HepG2 (cell line): ENCODE results near the gene ANKRD22. TPM values are rescaled to one million over a fixed set of nuclear protein-coding genes. Genes with fewer than 3 reads are reported as not detected.

Experiments used
- ATAC-seq: fragments of 200-7000 bp; cut with Tn5 transposase; 3 replicates; pipeline ENCODE4 v1.9.1; 2020; ENCODE audit warnings: mild to moderate bottlenecking, moderate library complexity
- BruUV-seq: library from RNA; stranded (reverse); fragments of 400-500 nt; replicated peaks from 2 replicates; lab custom pipeline; 2021; lab: Mats Ljungman, UMichigan
- CTCF ChIA-PET: fragments of 300-600 bp; formaldehyde crosslinking; extraction: SDS; loops from one replicate; lab custom pipeline; 2021; ENCODE audit warnings: low total read pairs, inconsistent platforms, low intra/inter-chr PET ratio; lab: Yijun Ruan, JAX
- POLR2A ChIA-PET: fragments of 350-600 bp; sonication (Branson Sonifier 250); formaldehyde crosslinking; loops from one replicate; lab custom pipeline; 2020; ENCODE audit warnings: antibody characterized with exemption, inconsistent platforms; lab: Yijun Ruan, JAX
- DNase-seq: peaks from one replicate; pipeline ENCODE4 v3.0.0-alpha.2; 2015; ENCODE audit warnings: low spot score
- FAIRE-seq: peaks from 3 replicates; lab custom pipeline; 2011; peaks lifted over from hg19 to GRCh38; lab: Jason Lieb, UNC
- H2AFZ ChIP-seq: one replicate; pipeline ENCODE4 v1.6.1; 2011; ENCODE audit warnings: low read length, inconsistent platforms
- H3K27ac ChIP-seq: fragments of 300-600 bp; 3 replicates; pipeline ENCODE4 v1.8.0; 2011; ENCODE audit warnings: mixed run types, mild to moderate bottlenecking, mixed read lengths, low read length, inconsistent platforms; ENCODE audit not compliant: insufficient read depth; ENCODE audit errors: extremely low read length
- H3K27me3 ChIP-seq, 2 experiments: fragments of 200-600 bp in 1 of 2; 2 replicates in 1 of 2; 3 replicates in 1 of 2; pipeline versions ENCODE4 v1.6.0 to v1.8.0; 2011; ENCODE audit warnings: low read length in 2 of 2, mild to moderate bottlenecking in 2 of 2, moderate library complexity in 2 of 2, inconsistent platforms in 1 of 2; ENCODE audit not compliant: insufficient read depth in 2 of 2, control insufficient read depth in 1 of 2
- H3K36me3 ChIP-seq, 2 experiments: fragments of 200-600 bp in 1 of 2; replicated peaks in 1 of 2; 2 replicates in 1 of 2; 3 replicates in 1 of 2; pipeline versions ENCODE4 v1.5.1 to v1.8.0; 2011; ENCODE audit warnings: low read length in 2 of 2, inconsistent platforms in 1 of 2; ENCODE audit not compliant: insufficient read depth in 2 of 2, control insufficient read depth in 1 of 2
- H3K4me1 ChIP-seq: 2 replicates; pipeline ENCODE4 v1.5.1; 2012; ENCODE audit warnings: low read length, inconsistent platforms; ENCODE audit not compliant: insufficient read depth
- H3K4me2 ChIP-seq: 2 replicates; pipeline ENCODE4 v1.6.0; 2011; ENCODE audit warnings: low read depth, low read length, inconsistent platforms
- H3K4me3 ChIP-seq, 3 experiments: fragments of 200-600 bp in 1 of 3; sonication (generic), shearing (Covaris generic) in 1 of 3; replicated peaks in 1 of 3; 2 replicates each; pipeline ENCODE4 v1.5.1; 2011 to 2016; ENCODE audit warnings: low read length in 3 of 3, inconsistent platforms in 2 of 3, low read depth in 2 of 3, mild to moderate bottlenecking in 2 of 3, control low read depth in 1 of 3, mixed read lengths in 1 of 3; ENCODE audit not compliant: insufficient read depth in 1 of 3
- H3K79me2 ChIP-seq: one replicate; pipeline ENCODE4 v1.6.1; 2011; ENCODE audit warnings: low read length, inconsistent platforms; ENCODE audit not compliant: insufficient read depth
- H3K9ac ChIP-seq: 2 replicates; pipeline ENCODE4 v1.6.0; 2011; ENCODE audit warnings: mild to moderate bottlenecking, low read depth, low read length, inconsistent platforms; ENCODE audit not compliant: insufficient read depth
- H3K9me3 ChIP-seq: 2 replicates; pipeline ENCODE4 v1.5.1; 2012; ENCODE audit warnings: mild to moderate bottlenecking, low read length
- H4K20me1 ChIP-seq: 2 replicates; pipeline ENCODE4 v1.6.0; 2011; ENCODE audit warnings: inconsistent platforms, mild to moderate bottlenecking, low read length, moderate library complexity; ENCODE audit not compliant: insufficient read depth
- BRD4 ChIP-seq: sonication (generic); formaldehyde crosslinking; IDR thresholded peaks from 2 replicates; pipeline ENCODE4 v1.4.0; 2020; ENCODE audit warnings: missing genetic modification reagents
- SMARCE1 ChIP-seq: fragments of 450-650 bp; IDR thresholded peaks from 2 replicates; pipeline ENCODE4 v1.6.1; 2017; ENCODE audit warnings: borderline replicate concordance
- SMC3 ChIP-seq: IDR thresholded peaks from 2 replicates; pipeline ENCODE4 v1.6.1; 2011; ENCODE audit warnings: low read length, improper control_type of control experiment
- STAT5B ChIP-seq: sonication (generic); formaldehyde crosslinking; IDR thresholded peaks from 2 replicates; pipeline ENCODE4 v1.4.0; 2020; ENCODE audit warnings: missing genetic modification reagents
- ZNF788 ChIP-seq: sonication (generic); formaldehyde crosslinking; IDR thresholded peaks from 2 replicates; pipeline ENCODE4 v1.5.0; 2020; ENCODE audit warnings: mild to moderate bottlenecking, missing genetic modification reagents, borderline replicate concordance
- WGBS: methylation state at CpG from one replicate; pipeline ENCODE4 v1.1.6; 2017; ENCODE audit warnings: low lambda C conversion rate; 5-methylcytosine and 5-hydroxymethylcytosine counted together
- in situ Hi-C: cut with HindIII; loops from 2 replicates; pipeline ENCODE4 v1.10.0; 2017; ENCODE audit warnings: low pct_unique_long_range_greater_than_20kb; ENCODE audit not compliant: extremely low pct_ligation_motif_present
- intact Hi-C: fragments of 100-400 bp; cut with micrococcal nuclease; formaldehyde crosslinking; loops from one replicate; pipeline ENCODE4 v1.10.0; 2022; ENCODE audit not compliant: unreplicated experiment
- polyA plus RNA-seq, 8 experiments: library from polyadenylated mRNA; depleted of rRNA in 3 of 8; stranded (reverse) in 7 of 8; unstranded in 1 of 8; fragments of >200 nt; fragmentation: Illumina TruSeq in 4 of 8; extraction: Trizol in 4 of 8; gene quantifications; 2 replicates each; pipeline versions ENCODE4 v1.2.1 to v1.2.3, GENCODE V29; 2011 to 2016; ENCODE audit warnings: low read depth in 4 of 8, missing spikeins in 1 of 8, mixed read lengths in 1 of 8; ENCODE audit not compliant: insufficient read depth in 1 of 8
- total RNA-seq, 5 experiments: library from RNA; depleted of rRNA; stranded (reverse); fragments of >200 nt; fragmentation: Illumina TruSeq; extraction: Trizol; gene quantifications; 2 replicates each; pipeline ENCODE4 v1.2.3, GENCODE V29; 2016; ENCODE audit warnings: low read depth in 1 of 5

The ANKRD22 gene
- total and polyA plus RNA-seq, 2 of the 13 experiments (the other 11 are each of a cell fraction or from before 2014, with no cell fraction given), result not detected

DNA sequence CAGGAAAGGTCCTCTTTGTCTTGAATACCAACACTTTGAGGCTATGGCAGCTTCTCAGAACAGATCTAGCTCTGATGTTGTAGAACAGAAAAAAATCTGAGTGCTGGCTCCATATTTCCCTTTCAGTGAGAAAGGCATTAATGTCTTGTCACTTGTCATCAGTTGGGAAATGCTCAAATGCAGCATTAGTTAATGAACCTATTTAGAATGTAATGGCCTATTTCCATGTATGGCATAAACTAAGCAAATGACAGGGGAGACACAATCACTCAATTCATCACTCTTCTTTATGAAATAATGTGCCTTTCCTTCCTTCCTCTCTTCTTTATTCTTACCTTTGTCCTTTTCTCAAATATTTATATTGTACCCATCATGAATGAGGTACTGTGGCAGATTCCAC is 23.4 kb upstream of the ANKRD22 start:
- no peak overlapping the region for H3K4me3 ChIP-seq
- H3K79me2 ChIP-seq, result no peaks in the 10 kb centered on the region
- no peaks in the 10 kb centered on the region for H4K20me1 ChIP-seq
- peaks cover 8% of the 10 kb centered on the region for H3K4me1 ChIP-seq
- H3K9me3 ChIP-seq, result no peaks in the 10 kb centered on the region
- DNase-seq (no peak), ATAC-seq (no peak), FAIRE-seq (no peak)
- no peak overlapping the region for H3K27ac ChIP-seq
- POLR2A ChIA-PET, result no interaction called here
- H3K36me3 ChIP-seq, result no peaks in the 10 kb centered on the region
- intact Hi-C loops, result no loop called here
- in situ Hi-C loops, result no loop called here
- H3K27me3 ChIP-seq, result peaks cover 0 to 15% of the 10 kb centered on the region in 2 experiments; a peak in 2 of 5 replicates
- H3K9ac ChIP-seq, result no peak overlapping the region
- TF ChIP-seq BRD4 (no peak), SMC3 (no peak), SMARCE1 (no peak), ZNF788 (no peak)
- BruUV-seq, result no TSS peak
- CTCF ChIA-PET, result no interaction called here
- H2AFZ ChIP-seq, result no peak overlapping the region
- H3K4me2 ChIP-seq, result no peak overlapping the region

- 10% methylated on average over 2 of the region's 2 CpGs for WGBS
These were observed 22.6 kb upstream of the ANKRD22 start for GRCh38 chr10:88874281-88874680.

More at GRCh38 chr10:88874281-88874680, 22.6 kb upstream of the ANKRD22 start:
- Histone ChIP-seq H3K4me2 (no peak overlapping the region), H3K36me3 (no peaks in the 10 kb centered on the region), H3K4me1 (peaks cover under 1% of the 10 kb centered on the region; the same call in 1 of the 2 replicates), H3K79me2 (no peaks in the 10 kb centered on the region), H3K27ac (no peak overlapping the region), H3K4me3 (no peak overlapping the region), H3K9ac (no peak overlapping the region), H4K20me1 (no peaks in the 10 kb centered on the region), H2AFZ (no peak overlapping the region), H3K9me3 (no peaks in the 10 kb centered on the region), H3K27me3 (peaks cover 0 to 9% of the 10 kb centered on the region in 2 experiments; a peak in 2 of 5 replicates)
- intact Hi-C loops (no loop called here), in situ Hi-C loops (no loop called here)
- ChIA-PET POLR2A (no interaction called here), CTCF (no interaction called here)
- no TSS peak for BruUV-seq
- FAIRE-seq (no peak), ATAC-seq (no peak), DNase-seq (no peak)
- TF ChIP-seq STAT5B (CRISPR knock-in tag), result no peak
